C4-2B (cell line): ENCODE results near the gene LGR4.

Experiments
- ZFX ChIP-seq: fragments of 450-650 bp; IDR thresholded peaks from 2 replicates; pipeline ENCODE4 v1.6.1; 2017
- TF ChIP-seq, protein P1 (sequence below): fragments of 450-650 bp; conservative IDR thresholded peaks from 2 replicates; pipeline ENCODE4 v1.5.1; 2017; ENCODE audit warnings: mild to moderate bottlenecking

DNA sequence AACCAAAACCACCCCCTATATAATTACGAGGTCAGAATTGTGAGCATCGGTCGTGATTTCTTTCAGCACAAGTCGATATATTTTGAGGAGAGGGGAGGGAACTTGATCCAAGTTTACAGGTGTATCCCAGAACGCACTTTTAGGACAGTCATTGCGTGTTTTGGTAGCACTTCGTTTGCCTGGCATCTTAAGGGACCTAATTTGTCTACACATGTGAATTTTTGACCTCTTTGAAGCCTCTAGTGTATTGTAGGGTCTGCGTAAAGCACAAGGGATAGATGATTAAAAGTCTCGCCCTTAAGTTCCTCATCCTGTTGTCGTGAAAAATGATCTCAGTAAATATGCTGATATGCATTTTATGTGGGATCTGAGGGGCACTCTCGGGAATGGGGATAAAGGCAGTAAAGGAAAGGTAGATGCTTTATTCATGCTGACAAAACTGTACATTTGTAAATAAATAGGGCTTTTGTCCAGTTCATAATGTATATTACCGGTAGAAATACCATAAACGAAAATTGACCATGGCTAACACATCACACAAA lies 108.9 kb downstream of the LGR4 start:
- TF ChIP-seq, protein P1, sequence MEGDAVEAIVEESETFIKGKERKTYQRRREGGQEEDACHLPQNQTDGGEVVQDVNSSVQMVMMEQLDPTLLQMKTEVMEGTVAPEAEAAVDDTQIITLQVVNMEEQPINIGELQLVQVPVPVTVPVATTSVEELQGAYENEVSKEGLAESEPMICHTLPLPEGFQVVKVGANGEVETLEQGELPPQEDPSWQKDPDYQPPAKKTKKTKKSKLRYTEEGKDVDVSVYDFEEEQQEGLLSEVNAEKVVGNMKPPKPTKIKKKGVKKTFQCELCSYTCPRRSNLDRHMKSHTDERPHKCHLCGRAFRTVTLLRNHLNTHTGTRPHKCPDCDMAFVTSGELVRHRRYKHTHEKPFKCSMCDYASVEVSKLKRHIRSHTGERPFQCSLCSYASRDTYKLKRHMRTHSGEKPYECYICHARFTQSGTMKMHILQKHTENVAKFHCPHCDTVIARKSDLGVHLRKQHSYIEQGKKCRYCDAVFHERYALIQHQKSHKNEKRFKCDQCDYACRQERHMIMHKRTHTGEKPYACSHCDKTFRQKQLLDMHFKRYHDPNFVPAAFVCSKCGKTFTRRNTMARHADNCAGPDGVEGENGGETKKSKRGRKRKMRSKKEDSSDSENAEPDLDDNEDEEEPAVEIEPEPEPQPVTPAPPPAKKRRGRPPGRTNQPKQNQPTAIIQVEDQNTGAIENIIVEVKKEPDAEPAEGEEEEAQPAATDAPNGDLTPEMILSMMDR: no peak
- TF ChIP-seq ZFX: no peak
